T-cell (primary cell): ENCODE measurements around the gene CERS3. TPM values are rescaled to one million over a fixed set of nuclear protein-coding genes. Genes with fewer than 3 reads are reported as not detected.

Experiments
- ATAC-seq, 4 experiments: fragments of 200-7000 bp in 3 of 4; fragments of 150-1000 bp in 1 of 4; cut with Tn5 transposase; replicated peaks in 1 of 4; 1 replicate in 3 of 4; 2 replicates in 1 of 4; pipeline ENCODE4 v1.10.0; 2021; ENCODE audit warnings: moderate library complexity in 3 of 4, mild to moderate bottlenecking in 2 of 4, moderate number of reproducible peaks in 1 of 4
- CTCF ChIA-PET, 2 donors: fragments of 300-600 bp; sonication (Branson Sonifier 250); formaldehyde crosslinking; loops; one replicate each; lab custom pipeline; 2022; ENCODE audit warnings: antibody characterized with exemption in 2 of 2; lab: Charles Lee
- POLR2A ChIA-PET, 2 donors: fragments of 300-600 bp; sonication (Branson Sonifier 250); formaldehyde crosslinking; loops; one replicate each; lab custom pipeline; 2022; ENCODE audit warnings: antibody characterized with exemption in 2 of 2; lab: Charles Lee
- DNase-seq, 35 experiments: peaks; one replicate each; pipeline versions ENCODE4 v3.0.0 to v3.0.0-alpha.2; 2013 to 2023
- H3K27ac ChIP-seq: one replicate; pipeline ENCODE4 v1.5.1; 2013; ENCODE audit warnings: low read length
- H3K27me3 ChIP-seq, 2 experiments: replicated peaks in 1 of 2; 1 replicate in 1 of 2; 2 replicates in 1 of 2; pipeline versions ENCODE4 v1.6.1 to v1.7.0; 2013; ENCODE audit warnings: low read length in 1 of 2, mixed read lengths in 1 of 2; ENCODE audit not compliant: control insufficient read depth in 2 of 2, insufficient read depth in 2 of 2; ENCODE audit errors: extremely low read depth in 1 of 2
- H3K36me3 ChIP-seq, 2 donors: 1 replicate in 1 of 2; 2 replicates in 1 of 2; pipeline versions ENCODE4 v1.6.1 to v1.7.0; 2013; ENCODE audit warnings: low read length in 1 of 2; ENCODE audit not compliant: control insufficient read depth in 2 of 2, insufficient read depth in 1 of 2; ENCODE audit errors: extremely low read depth in 1 of 2
- H3K4me1 ChIP-seq, 2 experiments: 1 replicate in 1 of 2; 2 replicates in 1 of 2; pipeline versions ENCODE4 v1.6.1 to v1.7.0; 2013; ENCODE audit warnings: low read length in 2 of 2, mixed read lengths in 1 of 2; ENCODE audit not compliant: insufficient read depth in 2 of 2, control insufficient read depth in 1 of 2; ENCODE audit errors: extremely low read depth in 1 of 2
- H3K4me3 ChIP-seq, 2 donors: 1 replicate in 1 of 2; 2 replicates in 1 of 2; pipeline versions ENCODE4 v1.5.1 to v1.7.0; 2013; ENCODE audit warnings: mild to moderate bottlenecking in 2 of 2, low read length in 1 of 2, moderate library complexity in 1 of 2; ENCODE audit not compliant: control insufficient read depth in 1 of 2; ENCODE audit errors: extremely low read depth in 1 of 2
- H3K9me3 ChIP-seq: 2 replicates; pipeline ENCODE4 v1.7.0; 2013
- H3K27ac Mint-ChIP-seq, 2 donors: one replicate each; pipeline ENCODE4 v1.8.0; 2020 to 2021; ENCODE audit warnings: mild to moderate bottlenecking in 2 of 2, mixed read lengths in 2 of 2
- H3K27me3 Mint-ChIP-seq, 2 donors: one replicate each; pipeline ENCODE4 v1.8.0; 2021 to 2022; ENCODE audit warnings: mixed read lengths in 2 of 2
- H3K36me3 Mint-ChIP-seq: one replicate; pipeline ENCODE4 v1.8.0; 2021; ENCODE audit warnings: mixed read lengths
- H3K4me1 Mint-ChIP-seq, 3 donors: one replicate each; pipeline ENCODE4 v1.8.0; 2020 to 2022; ENCODE audit warnings: mixed read lengths in 3 of 3, mild to moderate bottlenecking in 1 of 3
- H3K4me3 Mint-ChIP-seq, 3 donors: one replicate each; pipeline ENCODE4 v1.8.0; 2020 to 2022; ENCODE audit warnings: mild to moderate bottlenecking in 3 of 3, mixed read lengths in 3 of 3, moderate library complexity in 3 of 3
- H3K9me3 Mint-ChIP-seq, 3 donors: one replicate each; pipeline ENCODE4 v1.8.0; 2020 to 2022; ENCODE audit warnings: mixed read lengths in 3 of 3
- WGBS: methylation state at CpG from one replicate; pipeline ENCODE4 v1.1.5; 2013; ENCODE audit warnings: missing lambda C conversion rate; ENCODE audit not compliant: insufficient coverage; 5-methylcytosine and 5-hydroxymethylcytosine counted together
- total RNA-seq, 35 experiments: library from RNA in 6 of 35; stranded (reverse) in 6 of 35; fragments of 120-200 nt in 1 of 35; gene quantifications; one replicate each; pipeline versions ENCODE4 v1.2.1 to v1.2.4 and lab custom pipeline; 2013 to 2026

Gene CERS3
- total RNA-seq, 5 donors from 2014 or later (not counting 1 experiment from before 2014, with no cell fraction given), result 1.1 to 3.5 (median 2.6) TPM

DNA sequence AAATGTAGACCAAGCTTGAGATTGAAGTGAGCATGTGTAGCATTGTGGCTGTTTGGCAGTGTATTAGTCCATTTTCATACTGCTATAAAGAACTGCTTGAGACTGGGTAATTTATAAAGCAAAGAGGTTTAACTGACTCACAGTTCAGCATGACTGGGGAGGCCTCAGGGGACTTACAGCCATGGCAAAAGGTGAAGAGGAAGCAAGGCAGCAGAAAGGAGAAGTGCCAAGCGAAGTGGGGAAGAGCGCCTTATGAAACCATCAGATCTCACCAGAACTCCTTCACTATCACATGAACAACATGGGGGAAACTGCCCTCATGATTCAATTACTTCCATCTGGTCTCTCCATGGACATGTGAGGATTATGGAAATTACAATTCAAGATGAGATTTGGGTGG is 8.6 kb upstream of the CERS3 start:
- Mint-ChIP-seq H3K4me3 (no peak overlapping the region), H3K27me3 (peaks cover 0 to 5% of the 10 kb centered on the region in 2 donors), H3K9me3 (peaks cover 0 to 6% (median 4%) of the 10 kb centered on the region in 3 donors), H3K36me3 (peaks cover 23% of the 10 kb centered on the region), H3K27ac (no peak overlapping the region), H3K4me1 (peaks cover 0 to 3% (median 0%) of the 10 kb centered on the region in 3 donors)
- no peak overlapping the region for H3K4me3 ChIP-seq
- H3K27me3 ChIP-seq, result peaks cover 0 to 2% of the 10 kb centered on the region in 2 experiments
- ChIA-PET POLR2A (no interaction called here), CTCF (no interaction called here)
- H3K4me1 ChIP-seq, result no peaks in the 10 kb centered on the region
- no peak overlapping the region for H3K27ac ChIP-seq
- DNase-seq (peak in 1 of 35 experiments; percentile 16), ATAC-seq (no peak)
- no peaks in the 10 kb centered on the region for H3K36me3 ChIP-seq
- H3K9me3 ChIP-seq, result no peaks in the 10 kb centered on the region
- no CpG with 5 or more reads among the region's 2 CpGs for WGBS

DNA sequence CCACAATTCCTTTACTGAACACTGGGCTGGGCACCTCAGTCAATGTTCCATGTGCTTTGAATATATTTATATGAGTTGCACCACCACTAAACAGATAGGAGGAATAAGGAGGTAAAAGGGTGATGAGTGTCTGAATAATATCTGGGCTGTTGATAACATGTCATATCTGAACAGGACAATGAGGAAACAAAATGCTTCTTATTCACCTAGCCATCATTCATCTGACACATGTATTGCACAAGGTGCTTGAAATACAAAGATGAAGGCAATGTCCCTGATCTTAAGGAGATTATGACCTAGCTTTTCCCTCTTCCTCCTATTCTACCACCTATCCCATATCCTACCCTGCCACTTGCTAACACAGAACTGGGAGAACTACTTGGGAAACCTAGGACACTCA is 8.0 kb upstream of the CERS3 start:
- no peaks in the 10 kb centered on the region for H3K36me3 ChIP-seq
- no peaks in the 10 kb centered on the region for H3K9me3 ChIP-seq
- Mint-ChIP-seq H3K27ac (no peak overlapping the region), H3K27me3 (peaks cover 0 to 5% of the 10 kb centered on the region in 2 donors), H3K36me3 (peaks cover 23% of the 10 kb centered on the region), H3K9me3 (peaks cover 0 to 6% (median 4%) of the 10 kb centered on the region in 3 donors), H3K4me1 (peaks cover 0 to 3% (median 0%) of the 10 kb centered on the region in 3 donors), H3K4me3 (no peak overlapping the region)
- POLR2A ChIA-PET, result no interaction called here
- H3K27me3 ChIP-seq, result peaks cover 0 to 2% of the 10 kb centered on the region in 2 experiments
- no peak overlapping the region for H3K27ac ChIP-seq
- CTCF ChIA-PET, result interaction anchor here in 1 of 2 donors (0.5 kb wide), 1 partner anchor 1696 kb away, joined by 3 read pairs; no protein-coding TSS in a partner anchor
- no peak overlapping the region for H3K4me3 ChIP-seq
- ATAC-seq (no peak), DNase-seq (no peak)
- no peaks in the 10 kb centered on the region for H3K4me1 ChIP-seq

GRCh38 chr15:100533886-100534285 is 5.1 kb upstream of the CERS3 start:
- no peak for ATAC-seq
- H3K4me1 Mint-ChIP-seq, result peaks cover 14 to 23% (median 19%) of the 10 kb centered on the region in 3 donors
- Histone ChIP-seq H3K27ac (no peak overlapping the region), H3K36me3 (no peaks in the 10 kb centered on the region), H3K9me3 (no peaks in the 10 kb centered on the region), H3K4me1 (no peaks in the 10 kb centered on the region), H3K4me3 (no peak overlapping the region), H3K27me3 (peaks cover 0 to 2% of the 10 kb centered on the region in 2 experiments)
- WGBS, result no CpG with 5 or more reads among the region's 1 CpG
- peaks cover 0 to 5% of the 10 kb centered on the region in 2 donors for H3K27me3 Mint-ChIP-seq
- DNase-seq, result no peak
- no peak overlapping the region for H3K4me3 Mint-ChIP-seq
- ChIA-PET CTCF (no interaction called here), POLR2A (no interaction called here)
- no peak overlapping the region for H3K27ac Mint-ChIP-seq
- H3K36me3 Mint-ChIP-seq, result peaks cover 14% of the 10 kb centered on the region
- H3K9me3 Mint-ChIP-seq, result peaks cover 0 to 2% (median 0%) of the 10 kb centered on the region in 3 donors

DNA sequence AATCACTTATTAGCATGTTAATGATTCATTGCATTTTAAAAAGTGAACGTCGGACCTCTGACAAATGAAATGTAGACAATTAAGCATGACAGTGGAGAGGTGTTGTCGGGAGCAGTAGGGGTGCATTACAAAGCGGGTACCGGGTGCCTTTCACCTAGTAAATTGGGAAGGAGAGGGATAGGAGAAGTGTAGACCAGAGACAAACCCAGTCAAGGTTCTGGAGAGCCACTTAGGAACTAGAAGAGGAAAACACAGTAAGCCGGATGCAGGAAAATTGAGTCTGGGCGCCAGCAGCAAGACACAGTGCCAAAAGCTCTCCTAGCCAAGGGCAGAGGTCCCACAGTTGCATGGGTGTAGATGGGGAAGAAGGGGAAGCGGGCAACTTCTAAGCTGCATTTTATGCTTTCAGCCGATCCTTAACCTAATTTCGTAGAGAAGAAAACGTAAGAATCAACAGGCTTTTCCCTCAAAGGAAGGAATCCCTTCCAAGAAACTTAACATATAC is 3.1 kb upstream of the CERS3 start:
- H3K4me1 ChIP-seq, result no peaks in the 10 kb centered on the region
- no peak for ATAC-seq
- no peak overlapping the region for H3K4me3 Mint-ChIP-seq
- no peak overlapping the region for H3K27ac Mint-ChIP-seq
- no peaks in the 10 kb centered on the region for H3K9me3 ChIP-seq
- peaks cover 14 to 30% (median 16%) of the 10 kb centered on the region in 3 donors for H3K4me1 Mint-ChIP-seq
- no peak for DNase-seq
- no peaks in the 10 kb centered on the region for H3K9me3 Mint-ChIP-seq
- ChIA-PET POLR2A (no interaction called here), CTCF (no interaction called here)
- peaks cover 0 to 2% of the 10 kb centered on the region in 2 experiments for H3K27me3 ChIP-seq
- H3K27ac ChIP-seq, result no peak overlapping the region
- H3K27me3 Mint-ChIP-seq, result peaks cover 0 to 5% of the 10 kb centered on the region in 2 donors
- H3K36me3 ChIP-seq, result no peaks in the 10 kb centered on the region
- peaks cover 2% of the 10 kb centered on the region for H3K36me3 Mint-ChIP-seq
- H3K4me3 ChIP-seq, result no peak overlapping the region
- 83% methylated on average over 9 of the region's 11 CpGs for WGBS

GRCh38 chr15:100531204-100531603 is 2.5 kb upstream of the CERS3 start:
- no peak overlapping the region for H3K4me3 Mint-ChIP-seq
- peaks cover 14 to 30% (median 16%) of the 10 kb centered on the region in 3 donors for H3K4me1 Mint-ChIP-seq
- ChIA-PET POLR2A (no interaction called here), CTCF (no interaction called here)
- Histone ChIP-seq H3K36me3 (no peaks in the 10 kb centered on the region), H3K27me3 (peaks cover 0 to 2% of the 10 kb centered on the region in 2 experiments), H3K4me3 (no peak overlapping the region), H3K4me1 (no peaks in the 10 kb centered on the region), H3K9me3 (no peaks in the 10 kb centered on the region), H3K27ac (no peak overlapping the region)
- H3K27ac Mint-ChIP-seq, result no peak overlapping the region
- H3K36me3 Mint-ChIP-seq, result no peaks in the 10 kb centered on the region
- no peaks in the 10 kb centered on the region for H3K9me3 Mint-ChIP-seq
- no CpG with 5 or more reads among the region's 4 CpGs for WGBS
- ATAC-seq, result no peak
- DNase-seq, result no peak
- H3K27me3 Mint-ChIP-seq, result peaks cover 0 to 5% of the 10 kb centered on the region in 2 donors

- no peak for DNase-seq
- Mint-ChIP-seq H3K9me3 (no peaks in the 10 kb centered on the region), H3K4me1 (peaks cover 14 to 30% (median 16%) of the 10 kb centered on the region in 3 donors), H3K36me3 (peaks cover 3% of the 10 kb centered on the region), H3K27ac (peak overlapping the region in 1 of 2 donors; percentile 56), H3K27me3 (peaks cover 0 to 5% of the 10 kb centered on the region in 2 donors), H3K4me3 (no peak overlapping the region)
- no CpG with 5 or more reads among the region's 2 CpGs for WGBS
- Histone ChIP-seq H3K9me3 (no peaks in the 10 kb centered on the region), H3K36me3 (no peaks in the 10 kb centered on the region), H3K27ac (no peak overlapping the region), H3K4me3 (no peak overlapping the region), H3K27me3 (peaks cover 0 to 2% of the 10 kb centered on the region in 2 experiments), H3K4me1 (no peaks in the 10 kb centered on the region)
- ATAC-seq, result peak in 1 of 4 experiments; percentile 61
- CTCF ChIA-PET, result interaction anchor here in 1 of 2 donors (1.4 kb wide), 1 partner anchor 179 kb away, joined by 4 read pairs; no protein-coding TSS in a partner anchor
- POLR2A ChIA-PET, result no interaction called here
Observed at GRCh38 chr15:100529556-100529955, 806 bp upstream of the CERS3 start.
